Neutrophil (primary cell): ENCODE data around the gene COL4A4.

Experiments
- H3K27ac ChIP-seq: fragments of 200-600 bp; sonication (generic); 2 replicates; pipeline ENCODE4 v1.5.1; 2016; ENCODE audit warnings: mild to moderate bottlenecking, moderate library complexity
- H3K27me3 ChIP-seq: fragments of 200-600 bp; sonication (generic); 2 replicates; pipeline ENCODE4 v1.6.0; 2016; ENCODE audit warnings: mild to moderate bottlenecking
- H3K36me3 ChIP-seq: fragments of 200-600 bp; sonication (generic); 2 replicates; pipeline ENCODE4 v1.5.1; 2017
- H3K4me1 ChIP-seq, 2 experiments: fragments of 200-600 bp in 1 of 2; sonication (generic) in 1 of 2; 1 replicate in 1 of 2; 2 replicates in 1 of 2; pipeline versions ENCODE4 v1.5.1 to v1.6.1; 2013 to 2016; ENCODE audit warnings: low read depth in 1 of 2, low read length in 1 of 2, mild to moderate bottlenecking in 1 of 2, moderate library complexity in 1 of 2; ENCODE audit not compliant: control insufficient read depth in 1 of 2, insufficient read depth in 1 of 2
- H3K4me3 ChIP-seq, 2 experiments: fragments of 200-600 bp in 1 of 2; sonication (generic) in 1 of 2; 1 replicate in 1 of 2; 2 replicates in 1 of 2; pipeline ENCODE4 v1.5.1; 2013 to 2016; ENCODE audit warnings: low read depth in 1 of 2, low read length in 1 of 2, mild to moderate bottlenecking in 1 of 2, moderate library complexity in 1 of 2
- H3K9me3 ChIP-seq: fragments of 200-600 bp; sonication (generic); 2 replicates; pipeline ENCODE4 v1.5.1; 2016
- CTCF ChIP-seq: fragments of 200-600 bp; sonication (generic); IDR thresholded peaks from 2 replicates; pipeline ENCODE4 v1.5.1; 2016; ENCODE audit warnings: antibody characterized with exemption

The COL4A4 gene

GRCh38 chr2:227029426-227030105 lies 134.4 kb downstream of the COL4A4 start:
- no peak for TF ChIP-seq CTCF
- Histone ChIP-seq H3K4me1 (no peaks in the 10 kb centered on the region), H3K36me3 (no peaks in the 10 kb centered on the region), H3K27ac (no peak overlapping the region), H3K4me3 (no peak overlapping the region), H3K9me3 (no peaks in the 10 kb centered on the region), H3K27me3 (no peaks in the 10 kb centered on the region)

GRCh38 chr2:227025510-227025909 lies 138.5 kb downstream of the COL4A4 start:
- TF ChIP-seq CTCF, result no peak
- no peaks in the 10 kb centered on the region for H3K4me1 ChIP-seq
- H3K27me3 ChIP-seq, result no peaks in the 10 kb centered on the region
- H3K27ac ChIP-seq, result no peak overlapping the region
- H3K36me3 ChIP-seq, result no peaks in the 10 kb centered on the region
- H3K4me3 ChIP-seq, result no peak overlapping the region
- no peaks in the 10 kb centered on the region for H3K9me3 ChIP-seq

GRCh38 chr2:227022608-227023007 lies 141.4 kb downstream of the COL4A4 start:
- H3K36me3 ChIP-seq, result no peaks in the 10 kb centered on the region
- no peaks in the 10 kb centered on the region for H3K9me3 ChIP-seq
- no peaks in the 10 kb centered on the region for H3K27me3 ChIP-seq
- no peaks in the 10 kb centered on the region for H3K4me1 ChIP-seq
- H3K27ac ChIP-seq, result no peak overlapping the region
- no peak for TF ChIP-seq CTCF
- H3K4me3 ChIP-seq, result no peak overlapping the region

- TF ChIP-seq CTCF, result no peak
- Histone ChIP-seq H3K9me3 (no peaks in the 10 kb centered on the region), H3K4me3 (no peak overlapping the region)
Observed at GRCh38 chr2:227020416-227020815, 143.6 kb downstream of the COL4A4 start.

GRCh38 chr2:227016894-227017293 lies 147.1 kb downstream of the COL4A4 start:
- no peak for TF ChIP-seq CTCF
- Histone ChIP-seq H3K4me3 (no peak overlapping the region), H3K36me3 (no peaks in the 10 kb centered on the region), H3K27me3 (no peaks in the 10 kb centered on the region), H3K27ac (no peak overlapping the region), H3K4me1 (no peaks in the 10 kb centered on the region), H3K9me3 (no peaks in the 10 kb centered on the region)

More at GRCh38 chr2:227020416-227020815, 143.6 kb downstream of the COL4A4 start:
- Histone ChIP-seq H3K4me1 (no peaks in the 10 kb centered on the region), H3K27ac (no peak overlapping the region), H3K36me3 (no peaks in the 10 kb centered on the region), H3K27me3 (no peaks in the 10 kb centered on the region)
